Stomach (tissue), 9 donors: ENCODE measurements around the gene MAP7. TPM values are rescaled to one million over a fixed set of nuclear protein-coding genes. Genes with fewer than 3 reads are reported as not detected.
"Not testable (repeated sequence)": the region's sequence is repeated elsewhere in the genome, so short reads cannot be mapped to it uniquely, and the experiment has no call there.

Experiments
- DNase-seq, 2 donors: peaks; one replicate each; pipeline versions ENCODE4 v3.0.0 to v3.0.0-alpha.2; 2013 to 2019
- H3K27ac ChIP-seq, 5 donors: fragments of 200-600 bp in 4 of 5; sonication (generic) in 4 of 5; one replicate each; pipeline ENCODE4 v1.5.1; 2013 to 2019; ENCODE audit warnings: mild to moderate bottlenecking in 1 of 5, moderate library complexity in 1 of 5
- H3K27me3 ChIP-seq, 3 donors: fragments of 200-600 bp; sonication (generic); one replicate each; pipeline ENCODE4 v1.5.1; 2017 to 2019; ENCODE audit warnings: mixed run types in 1 of 3
- H3K36me3 ChIP-seq, 4 donors: fragments of 200-600 bp; sonication (generic); 1 replicate in 3 of 4; 2 replicates in 1 of 4; pipeline ENCODE4 v1.5.1; 2016 to 2019
- H3K4me1 ChIP-seq, 4 donors: fragments of 200-600 bp; sonication (generic); one replicate each; pipeline ENCODE4 v1.5.1; 2016 to 2019
- H3K4me3 ChIP-seq, 4 donors: fragments of 200-600 bp; sonication (generic) in 3 of 4; one replicate each; pipeline ENCODE4 v1.5.1; 2016 to 2019; ENCODE audit warnings: mild to moderate bottlenecking in 1 of 4
- H3K9me3 ChIP-seq, 4 donors: fragments of 200-600 bp; sonication (generic); one replicate each; pipeline ENCODE4 v1.5.1; 2016 to 2019
- CTCF ChIP-seq, 7 experiments: fragments of 450-650 bp in 4 of 7; fragments of 200-600 bp in 3 of 7; sonication (generic) in 3 of 7; IDR thresholded peaks; one replicate each; pipeline ENCODE4 v1.5.1; 2016 to 2019; ENCODE audit warnings: antibody characterized with exemption in 7 of 7, control low read depth in 2 of 7, mild to moderate bottlenecking in 1 of 7
- EP300 ChIP-seq: sonication (generic); formaldehyde crosslinking; IDR thresholded peaks from one replicate; pipeline ENCODE4 v1.6.1; 2017; ENCODE audit warnings: antibody characterized with exemption
- POLR2A ChIP-seq, 4 donors: fragments of 450-650 bp; IDR thresholded peaks; one replicate each; pipeline ENCODE4 v1.6.1; 2016; ENCODE audit warnings: antibody characterized with exemption in 4 of 4, control low read depth in 2 of 4, mild to moderate bottlenecking in 1 of 4, moderate library complexity in 1 of 4
- POLR2AphosphoS5 ChIP-seq, 3 donors: sonication (generic); formaldehyde crosslinking; IDR thresholded peaks; one replicate each; pipeline ENCODE4 v1.6.1; 2016; ENCODE audit warnings: antibody characterized with exemption in 3 of 3
- WGBS, 5 donors: extraction: QIAGEN DNeasy Blood & Tissue Kit in 3 of 5; methylation state at CpG; one replicate each; pipeline versions ENCODE4 v1.1.5 to v1.1.7; 2013 to 2018; 5-methylcytosine and 5-hydroxymethylcytosine counted together
- intact Hi-C: fragments of 100-400 bp; cut with DNase I; formaldehyde crosslinking; loops from one replicate; pipeline ENCODE4 v1.15.1; 2023; ENCODE audit warnings: low total_unique reads
- polyA plus RNA-seq, 3 donors: library from polyadenylated mRNA; stranded (reverse); fragments of 200-250 nt; gene quantifications; one replicate each; pipeline ENCODE4 v1.2.3, GENCODE V29; 2013
- total RNA-seq, 5 donors: library from RNA; depleted of rRNA; stranded (reverse); fragments of >200 nt; gene quantifications; one replicate each; pipeline versions ENCODE4 v1.1.0 to v1.2.3, GENCODE V29; 2014 to 2016
- donor health status: healthy with polysubstance abuse.
- donor health status: Bipolar disorder and iron deficiency.
- donor health status: healthy.

Gene MAP7
- total and polyA plus RNA-seq, 8 donors: 2.3 to 28.3 (median 9.7) TPM

DNA sequence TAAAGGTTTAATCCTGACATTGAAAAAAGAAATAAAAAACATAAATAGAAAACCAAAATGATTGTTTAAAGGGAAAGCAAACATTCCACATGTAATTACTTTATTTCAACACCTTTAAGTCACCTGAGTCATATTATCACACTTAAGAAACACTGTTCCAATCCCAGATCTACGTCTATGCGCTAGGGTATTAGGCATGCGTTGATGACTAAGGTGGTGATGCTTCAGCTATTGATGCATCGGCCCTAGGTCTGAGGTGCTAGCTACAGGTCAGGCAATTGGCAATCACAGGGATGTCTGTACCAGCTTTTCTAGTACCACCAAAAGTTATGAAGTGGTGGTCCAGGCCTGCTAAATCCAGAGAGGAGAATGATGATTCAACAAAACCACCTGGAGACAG lies 162.9 kb downstream of the MAP7 start:
- Histone ChIP-seq H3K27me3 (no peaks in the 10 kb centered on the region), H3K36me3 (peaks cover 0 to 3% (median 0%) of the 10 kb centered on the region in 4 donors), H3K4me3 (no peak overlapping the region), H3K27ac (no peak overlapping the region), H3K4me1 (peaks cover 0 to 9% (median 6%) of the 10 kb centered on the region in 4 donors), H3K9me3 (no peaks in the 10 kb centered on the region)
- WGBS, 5 donors: 89 to 94% (median 93%) methylated on average over 4 of the region's 4 CpGs
- no peak for DNase-seq
- intact Hi-C loops: no loop called here
- TF ChIP-seq EP300: no peak
- TF ChIP-seq POLR2A (IDR thresholded peaks at IDR 0.05): no peak
- no peak for TF ChIP-seq POLR2AphosphoS5 (IDR thresholded peaks at IDR 0.05)
- no peak for TF ChIP-seq CTCF (IDR thresholded peaks at IDR 0.05)

DNA sequence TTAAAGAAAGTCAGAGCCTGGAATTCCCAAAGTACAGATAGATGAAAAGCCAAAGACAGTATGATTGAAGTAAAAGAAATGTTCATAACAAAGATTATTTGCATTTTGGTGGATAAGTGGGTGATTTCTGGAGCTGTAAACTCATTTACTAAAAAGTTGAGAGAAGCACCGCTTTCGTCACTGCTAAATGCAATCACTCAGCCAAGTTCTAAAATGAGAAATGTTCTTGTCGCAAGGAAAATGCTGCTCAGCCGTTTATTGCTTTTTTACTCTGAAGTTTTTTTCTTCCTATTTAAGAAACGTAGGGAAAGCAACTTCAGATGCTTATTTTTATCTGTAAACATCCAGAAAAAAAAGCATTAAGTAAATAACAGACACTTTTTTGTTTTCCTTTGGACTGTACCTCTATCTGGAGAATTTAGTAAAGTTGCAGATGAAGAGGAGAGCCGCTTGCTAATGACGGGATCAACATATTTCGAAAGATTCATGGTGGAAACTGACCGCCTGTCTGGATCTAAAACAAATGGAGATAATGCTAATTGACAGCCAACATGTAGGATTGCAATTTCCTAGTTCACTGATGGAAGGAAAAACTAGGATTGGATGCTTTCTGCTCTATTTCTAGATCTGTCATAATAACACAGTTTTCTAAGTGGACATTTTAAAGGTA lies 166.8 kb downstream of the MAP7 start:
- TF ChIP-seq EP300: no peak
- no peak for TF ChIP-seq POLR2AphosphoS5 (IDR thresholded peaks at IDR 0.05)
- no peak for TF ChIP-seq POLR2A (IDR thresholded peaks at IDR 0.05)
- TF ChIP-seq CTCF (IDR thresholded peaks at IDR 0.05): no peak
- no peak for DNase-seq
- intact Hi-C loops: no loop called here
- Histone ChIP-seq H3K9me3 (no peaks in the 10 kb centered on the region), H3K4me1 (peaks cover 0 to 9% (median 6%) of the 10 kb centered on the region in 4 donors), H3K36me3 (peaks cover 0 to 3% (median 0%) of the 10 kb centered on the region in 4 donors), H3K27me3 (no peaks in the 10 kb centered on the region), H3K27ac (peak overlapping the region in 1 of 5 donors; percentile 31), H3K4me3 (no peak overlapping the region)
- 61 to 80% (median 69%) methylated on average over 9 of the region's 9 CpGs for WGBS, 5 donors

- Histone ChIP-seq H3K9me3 (no peaks in the 10 kb centered on the region), H3K36me3 (peaks cover 0 to 3% (median under 1%) of the 10 kb centered on the region in 4 donors), H3K27me3 (no peaks in the 10 kb centered on the region), H3K4me3 (no peak overlapping the region), H3K4me1 (peaks cover 0 to 9% (median 6%) of the 10 kb centered on the region in 4 donors), H3K27ac (no peak overlapping the region)
- no peak for TF ChIP-seq EP300
- no peak for TF ChIP-seq POLR2AphosphoS5 (IDR thresholded peaks at IDR 0.05)
- TF ChIP-seq CTCF (IDR thresholded peaks at IDR 0.05): no peak
- TF ChIP-seq POLR2A (IDR thresholded peaks at IDR 0.05): no peak
- intact Hi-C loops: no loop called here
- no peak for DNase-seq
These were observed 167.5 kb downstream of the MAP7 start for GRCh38 chr6:136382676-136383252.

- H3K27me3 ChIP-seq: no peaks in the 10 kb centered on the region
- peaks cover 0 to 9% (median 1%) of the 10 kb centered on the region in 4 donors for H3K36me3 ChIP-seq
- no peak overlapping the region for H3K4me3 ChIP-seq
- no peak overlapping the region for H3K27ac ChIP-seq
- peak in 2 of 7 experiments; percentile 14 to 18 for TF ChIP-seq CTCF (IDR thresholded peaks at IDR 0.05)
- TF ChIP-seq POLR2A (IDR thresholded peaks at IDR 0.05): no peak
- H3K4me1 ChIP-seq: peaks cover 0 to 8% (median 3%) of the 10 kb centered on the region in 4 donors
- intact Hi-C loops: no loop called here
- DNase-seq: peak in 1 of 2 donors; percentile 42
- no peaks in the 10 kb centered on the region for H3K9me3 ChIP-seq
These were observed 171.3 kb downstream of the MAP7 start for GRCh38 chr6:136378888-136379287.

DNA sequence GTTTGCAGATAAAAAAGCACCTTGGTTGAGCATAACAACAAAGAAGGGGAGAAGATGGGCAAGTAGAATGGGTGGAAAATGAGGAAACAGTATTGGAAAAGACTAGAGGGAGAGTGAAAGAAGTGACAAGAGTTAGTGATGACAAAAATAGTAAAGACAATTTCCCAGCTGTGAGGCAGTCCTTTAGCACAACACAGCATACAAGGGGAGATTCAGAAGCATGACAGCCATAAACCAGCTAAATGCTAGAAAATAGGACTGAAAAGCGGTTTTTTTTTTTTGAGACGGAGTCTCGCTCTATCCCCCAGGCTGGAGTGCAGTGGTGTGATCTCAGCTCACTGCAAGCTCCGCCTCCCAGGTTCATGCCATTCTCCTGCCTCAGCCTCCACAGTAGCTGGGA lies 174.4 kb downstream of the MAP7 start:
- H3K27me3 ChIP-seq, H3K4me1 ChIP-seq, H3K27ac ChIP-seq, H3K4me3 ChIP-seq, intact Hi-C loops, H3K9me3 ChIP-seq, DNase-seq: not testable (repeated sequence)
- peaks cover 0 to 16% (median 5%) of the 10 kb centered on the region in 4 donors for H3K36me3 ChIP-seq
- WGBS, 5 donors: 95 to 99% (median 96%) methylated on average over 4 of the region's 4 CpGs
